Measurements from ENCODE around the gene ATP2B2.
A peak's percentile ranks its signal among the peaks of the same experiment; 100 is the strongest.

GRCh38 chr3:10337323-10338163, 167.8 kb downstream of the ATP2B2 start:
- TF ChIP-seq CTCF (conservative IDR thresholded peaks at IDR 0.05; ENCODE audit: low read length) (peak; percentile 50), EZH2phosphoT487 (IDR thresholded peaks at IDR 0.05; ENCODE audit: borderline replicate concordance, low read depth, low read length) (no peak)
